Activated CD4-positive, alpha-beta memory T cell treated with anti-CD3 and anti-CD28 coated beads, Interleukin-2, amount 10 ng/mL, durations not matched to agents 7 days and 5 days (primary cell): ENCODE data around the gene PDIA4. TPM values are rescaled to one million over a fixed set of nuclear protein-coding genes. Genes with fewer than 3 reads are reported as not detected.

Experiments used
- CTCF ChIA-PET: fragments of 350-600 bp; sonication (Branson Sonifier 250); formaldehyde crosslinking; loops from one replicate; lab custom pipeline; 2021; ENCODE audit warnings: antibody characterized with exemption, inconsistent platforms; lab: Charles Lee
- POLR2A ChIA-PET: fragments of 350-600 bp; sonication (Branson Sonifier 250); formaldehyde crosslinking; loops from one replicate; lab custom pipeline; 2021; ENCODE audit warnings: antibody characterized with exemption; lab: Charles Lee
- DNase-seq: peaks from one replicate; pipeline ENCODE4 v3.0.0-alpha.2; 2020
- H3K27ac Mint-ChIP-seq: one replicate; pipeline ENCODE4 v1.8.0; 2021; ENCODE audit warnings: mild to moderate bottlenecking, mixed read lengths
- H3K27me3 Mint-ChIP-seq: one replicate; pipeline ENCODE4 v1.8.0; 2021; ENCODE audit warnings: mixed read lengths
- H3K36me3 Mint-ChIP-seq: one replicate; pipeline ENCODE4 v1.8.0; 2021; ENCODE audit warnings: low read depth, mixed read lengths
- H3K4me1 Mint-ChIP-seq: one replicate; pipeline ENCODE4 v1.8.0; 2021; ENCODE audit warnings: mixed read lengths
- H3K4me3 Mint-ChIP-seq: one replicate; pipeline ENCODE4 v1.8.0; 2021; ENCODE audit warnings: mild to moderate bottlenecking, mixed read lengths
- H3K9me3 Mint-ChIP-seq: one replicate; pipeline ENCODE4 v1.8.0; 2021; ENCODE audit warnings: mixed read lengths
- total RNA-seq, 2 experiments: library from RNA; stranded (reverse); gene quantifications; one replicate each; pipeline ENCODE4 v1.2.3, GENCODE V29; 2021

Gene PDIA4
- total RNA-seq, 2 experiments from 2014 or later: 108 TPM

- no peak overlapping the region for H3K27ac Mint-ChIP-seq
- ChIA-PET POLR2A (interaction anchor here (0.6 kb wide), 1 partner anchor 98 kb away, joined by 4 read pairs; no protein-coding TSS in a partner anchor), CTCF (interaction anchor here (1.3 to 1.8 kb wide), 3 partner anchors 56 to 138 kb away, joined by 3 to 12 read pairs (median 5); partner anchors contain the start of gene ZNF398)
- H3K9me3 Mint-ChIP-seq: no peaks in the 10 kb centered on the region
- no peak overlapping the region for H3K4me3 Mint-ChIP-seq
- DNase-seq: no peak
- no peaks in the 10 kb centered on the region for H3K27me3 Mint-ChIP-seq
- H3K36me3 Mint-ChIP-seq: peaks cover 66% of the 10 kb centered on the region
- H3K4me1 Mint-ChIP-seq: peaks cover 10% of the 10 kb centered on the region
Observed at GRCh38 chr7:149009527-149009926, 18.8 kb downstream of the PDIA4 start.

- Mint-ChIP-seq H3K9me3 (no peaks in the 10 kb centered on the region), H3K4me3 (no peak overlapping the region), H3K27me3 (no peaks in the 10 kb centered on the region), H3K36me3 (peaks cover 67% of the 10 kb centered on the region), H3K27ac (no peak overlapping the region), H3K4me1 (peaks cover 9% of the 10 kb centered on the region)
- no peak for DNase-seq
- POLR2A ChIA-PET: interaction anchor here (1.8 kb wide), 1 partner anchor 20 kb away, joined by 7 read pairs; no protein-coding TSS in a partner anchor
- CTCF ChIA-PET: interaction anchor here (0.8 to 3.5 kb wide), 7 partner anchors 11 to 85 kb away, joined by 3 to 72 read pairs (median 4); partner anchors contain the start of gene ZNF786
Observed at GRCh38 chr7:149007611-149008010, 20.7 kb downstream of the PDIA4 start.

DNA sequence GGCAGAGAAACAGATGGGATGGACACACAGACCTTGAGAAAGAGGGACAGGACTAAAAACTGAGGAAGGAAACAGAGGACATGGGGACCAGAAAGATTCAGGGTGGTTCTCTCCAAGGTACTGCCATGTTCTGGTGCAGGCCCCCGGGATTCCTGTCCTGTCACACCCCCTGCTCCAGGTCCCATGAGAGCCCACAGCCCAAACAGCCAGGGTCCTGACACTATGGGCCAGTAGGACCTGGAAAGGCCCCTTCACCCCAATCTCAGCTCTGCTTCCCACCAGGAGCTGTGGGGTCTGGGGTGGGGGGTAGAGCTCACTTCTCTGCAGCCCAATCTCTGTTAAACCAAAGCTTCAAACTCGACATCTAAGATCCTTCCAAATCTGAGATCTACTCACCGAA, 21.2 kb downstream of the PDIA4 start:
- Mint-ChIP-seq H3K4me3 (no peak overlapping the region), H3K27me3 (no peaks in the 10 kb centered on the region), H3K9me3 (no peaks in the 10 kb centered on the region), H3K4me1 (peaks cover 6% of the 10 kb centered on the region), H3K27ac (no peak overlapping the region), H3K36me3 (peaks cover 64% of the 10 kb centered on the region)
- ChIA-PET CTCF (interaction anchor here (0.6 to 3.5 kb wide), 10 partner anchors 11 to 115 kb away, joined by 3 to 72 read pairs (median 4); partner anchors contain the start of gene ZNF786), POLR2A (interaction anchor here (1.8 kb wide), 1 partner anchor 19 kb away, joined by 7 read pairs; no protein-coding TSS in a partner anchor)
- DNase-seq: no peak

- no peaks in the 10 kb centered on the region for H3K27me3 Mint-ChIP-seq
- peaks cover 58% of the 10 kb centered on the region for H3K36me3 Mint-ChIP-seq
- peaks cover 6% of the 10 kb centered on the region for H3K4me1 Mint-ChIP-seq
- H3K27ac Mint-ChIP-seq: no peak overlapping the region
- POLR2A ChIA-PET: interaction anchor here (0.8 to 1.8 kb wide), 4 partner anchors 18 to 59 kb away, joined by 3 to 10 read pairs (median 6); no protein-coding TSS in a partner anchor
- no peak overlapping the region for H3K4me3 Mint-ChIP-seq
- no peak for DNase-seq
- CTCF ChIA-PET: interaction anchor here (1.0 to 3.5 kb wide), 15 partner anchors 12 to 441 kb away, joined by 3 to 72 read pairs (median 5); partner anchors contain the start of genes PDIA4 and ZNF398
- no peaks in the 10 kb centered on the region for H3K9me3 Mint-ChIP-seq
Observed at GRCh38 chr7:149006345-149006725, 22.0 kb downstream of the PDIA4 start.

DNA sequence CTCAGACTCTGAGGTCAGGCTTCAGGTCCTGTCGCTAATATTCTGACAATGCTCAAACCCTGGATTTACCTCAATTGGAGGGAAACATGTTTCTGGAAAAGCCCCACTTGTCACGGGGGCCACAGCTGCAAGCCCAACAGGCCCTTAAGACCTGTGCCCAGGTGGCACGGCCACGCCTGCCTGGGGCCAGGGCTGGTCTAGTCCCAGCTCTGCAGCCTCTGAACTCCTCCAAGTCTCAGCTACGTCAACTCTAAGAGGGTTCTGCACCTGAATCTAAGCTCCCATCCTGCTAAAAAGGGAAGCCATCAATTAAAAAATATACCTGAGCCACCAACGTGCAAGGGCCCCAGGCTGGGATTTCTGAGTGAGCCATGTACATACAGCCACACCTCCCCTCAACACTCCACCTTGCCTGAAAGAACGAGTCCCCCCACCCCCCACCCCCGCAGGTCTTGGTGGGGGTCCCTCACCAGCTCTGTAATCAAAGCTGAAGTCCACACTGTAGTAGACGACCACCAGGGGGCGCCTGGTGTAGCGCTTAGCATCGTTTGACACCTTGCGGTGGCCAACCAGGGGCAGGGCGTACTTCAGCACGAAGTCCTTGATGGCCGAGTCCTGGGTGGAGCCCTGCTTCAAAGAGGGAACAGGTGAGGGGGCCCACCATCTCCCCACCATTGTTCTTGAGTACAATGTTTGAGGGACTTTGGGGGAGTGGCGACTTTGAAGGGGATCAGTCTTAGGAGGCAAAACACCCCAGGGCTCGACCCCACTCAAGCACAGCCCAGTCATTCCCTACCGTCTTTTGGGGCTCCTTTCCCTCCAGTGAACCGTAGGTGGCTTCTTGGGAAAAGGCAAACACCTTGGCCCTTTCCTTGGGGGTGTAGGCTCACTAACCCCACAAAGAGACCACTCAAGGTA, 22.6 kb downstream of the PDIA4 start:
- Mint-ChIP-seq H3K27ac (peak overlapping the region; percentile 64), H3K27me3 (no peaks in the 10 kb centered on the region), H3K36me3 (peaks cover 52% of the 10 kb centered on the region), H3K9me3 (no peaks in the 10 kb centered on the region), H3K4me3 (no peak overlapping the region), H3K4me1 (peaks cover 6% of the 10 kb centered on the region)
- peak; percentile 81 for DNase-seq
- POLR2A ChIA-PET: interaction anchor here (0.7 to 1.8 kb wide), 6 partner anchors 17 to 60 kb away, joined by 3 to 10 read pairs (median 3); partner anchors contain the start of gene PDIA4
- CTCF ChIA-PET: interaction anchor here (0.6 to 3.5 kb wide), 33 partner anchors 11 to 530 kb away, joined by 3 to 72 read pairs (median 4); partner anchors contain the start of genes PDIA4, ZNF398 and ZNF777

- ChIA-PET CTCF (interaction anchor here (0.7 to 3.5 kb wide), 28 partner anchors 12 to 531 kb away, joined by 3 to 72 read pairs (median 4); partner anchors contain the start of genes PDIA4, ZNF398 and ZNF777), POLR2A (interaction anchor here (0.7 to 1.8 kb wide), 5 partner anchors 16 to 61 kb away, joined by 3 to 10 read pairs (median 3); partner anchors contain the start of gene PDIA4)
- H3K36me3 Mint-ChIP-seq: peaks cover 47% of the 10 kb centered on the region
- H3K4me1 Mint-ChIP-seq: peaks cover 6% of the 10 kb centered on the region
- no peaks in the 10 kb centered on the region for H3K9me3 Mint-ChIP-seq
- no peaks in the 10 kb centered on the region for H3K27me3 Mint-ChIP-seq
- no peak for DNase-seq
- H3K27ac Mint-ChIP-seq: no peak overlapping the region
- no peak overlapping the region for H3K4me3 Mint-ChIP-seq
Observed at GRCh38 chr7:149004405-149005370, 23.6 kb downstream of the PDIA4 start.

DNA sequence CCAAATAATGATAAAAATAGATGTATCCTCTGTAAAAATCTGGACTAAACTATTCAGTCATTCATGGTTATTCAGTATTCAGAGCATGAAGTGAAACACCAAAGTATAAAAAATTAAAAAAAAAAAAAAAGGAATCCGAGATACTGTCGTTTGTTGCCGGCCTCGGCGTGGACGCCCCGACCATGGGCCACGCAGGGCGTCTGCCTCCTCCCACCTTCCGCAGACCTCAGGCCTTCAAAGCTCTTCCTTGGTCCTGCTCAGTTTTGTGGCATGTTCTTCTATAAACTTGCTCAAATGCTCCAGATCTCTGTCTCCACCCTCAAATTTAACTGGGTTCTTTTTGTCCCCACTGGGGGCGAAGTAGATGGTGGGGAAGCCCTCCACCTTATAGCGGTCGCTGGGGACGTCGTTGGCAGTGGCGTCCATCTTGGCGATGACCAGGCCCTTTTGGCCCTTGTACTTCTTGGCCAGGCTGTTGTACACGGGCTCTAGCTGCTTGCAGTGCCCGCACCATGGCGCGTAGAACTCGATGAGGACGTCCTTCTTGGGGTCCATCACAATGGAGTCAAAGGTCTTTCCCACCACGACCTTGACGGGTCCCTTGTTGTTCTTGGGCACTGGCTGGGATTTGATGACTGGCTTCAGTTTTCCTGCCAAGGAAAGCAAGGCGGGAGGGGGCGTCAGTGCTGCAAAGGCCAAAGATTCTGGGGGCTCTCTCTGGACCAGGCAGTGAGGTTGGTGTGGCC, 24.6 kb downstream of the PDIA4 start:
- Mint-ChIP-seq H3K27ac (no peak overlapping the region), H3K36me3 (peaks cover 39% of the 10 kb centered on the region), H3K4me1 (peaks cover 6% of the 10 kb centered on the region), H3K9me3 (no peaks in the 10 kb centered on the region), H3K4me3 (no peak overlapping the region), H3K27me3 (no peaks in the 10 kb centered on the region)
- DNase-seq: no peak
- ChIA-PET CTCF (interaction anchor here (1.0 to 1.3 kb wide), 3 partner anchors 13 to 62 kb away, joined by 3 to 6 read pairs (median 4); no protein-coding TSS in a partner anchor), POLR2A (no interaction called here)

- ChIA-PET CTCF (interaction anchor here (0.7 to 1.3 kb wide), 3 partner anchors 12 to 63 kb away, joined by 3 to 6 read pairs (median 4); no protein-coding TSS in a partner anchor), POLR2A (interaction anchor here (1.6 kb wide), 1 partner anchor 9 kb away, joined by 4 read pairs; no protein-coding TSS in a partner anchor)
- no peaks in the 10 kb centered on the region for H3K27me3 Mint-ChIP-seq
- H3K36me3 Mint-ChIP-seq: peaks cover 36% of the 10 kb centered on the region
- no peak overlapping the region for H3K4me3 Mint-ChIP-seq
- H3K27ac Mint-ChIP-seq: no peak overlapping the region
- peaks cover 6% of the 10 kb centered on the region for H3K4me1 Mint-ChIP-seq
- DNase-seq: no peak
- no peaks in the 10 kb centered on the region for H3K9me3 Mint-ChIP-seq
Observed at GRCh38 chr7:149003018-149003417, 25.3 kb downstream of the PDIA4 start.

- no peak overlapping the region for H3K4me3 Mint-ChIP-seq
- no peak for DNase-seq
- H3K4me1 Mint-ChIP-seq: peaks cover 6% of the 10 kb centered on the region
- H3K9me3 Mint-ChIP-seq: no peaks in the 10 kb centered on the region
- no peak overlapping the region for H3K27ac Mint-ChIP-seq
- ChIA-PET POLR2A (interaction anchor here (1.6 kb wide), 1 partner anchor 10 kb away, joined by 4 read pairs; no protein-coding TSS in a partner anchor), CTCF (interaction anchor here (0.7 to 1.3 kb wide), 3 partner anchors 12 to 63 kb away, joined by 3 to 6 read pairs (median 4); no protein-coding TSS in a partner anchor)
- H3K36me3 Mint-ChIP-seq: peaks cover 36% of the 10 kb centered on the region
- H3K27me3 Mint-ChIP-seq: no peaks in the 10 kb centered on the region
Observed at GRCh38 chr7:149002604-149003003, 25.7 kb downstream of the PDIA4 start.

DNA sequence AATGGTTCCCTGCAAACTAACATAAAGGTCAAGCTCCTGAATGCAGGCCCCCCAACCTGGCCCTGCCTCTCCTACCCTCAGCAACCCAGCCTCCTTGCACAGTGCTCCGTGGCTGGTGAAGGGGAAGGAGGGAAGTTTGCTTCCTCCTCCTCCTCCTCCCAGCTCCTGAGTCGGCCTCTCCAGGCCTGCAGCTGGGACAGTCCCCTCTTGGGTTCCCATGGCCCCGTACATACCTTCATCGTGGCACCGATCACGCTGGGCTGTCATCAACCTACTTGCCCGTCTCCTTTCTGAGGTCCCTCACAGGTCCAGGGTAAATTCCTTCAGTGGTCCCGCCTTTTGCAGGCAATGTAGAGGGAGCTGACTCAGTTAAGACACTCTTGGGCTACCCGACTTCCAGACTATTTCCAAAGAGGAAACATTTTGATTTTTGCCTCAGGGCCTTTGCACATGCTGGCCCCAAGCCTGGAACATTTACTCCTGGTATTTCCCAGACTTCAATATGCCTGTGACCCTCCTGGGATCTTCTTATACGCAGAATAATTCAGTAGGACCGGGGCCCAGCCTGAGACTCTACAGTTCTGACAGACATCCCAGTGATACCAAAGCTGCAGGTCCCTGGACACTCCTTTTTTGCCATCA, 26.8 kb downstream of the PDIA4 start:
- Mint-ChIP-seq H3K27me3 (no peaks in the 10 kb centered on the region), H3K4me1 (peaks cover 6% of the 10 kb centered on the region), H3K27ac (no peak overlapping the region), H3K9me3 (no peaks in the 10 kb centered on the region), H3K36me3 (peaks cover 26% of the 10 kb centered on the region), H3K4me3 (no peak overlapping the region)
- no peak for DNase-seq
- CTCF ChIA-PET: interaction anchor here (0.6 to 1.0 kb wide), 2 partner anchors 64 to 1839 kb away, joined by 3 read pairs; no protein-coding TSS in a partner anchor
- POLR2A ChIA-PET: interaction anchor here (0.7 to 1.6 kb wide), 2 partner anchors 11 to 14 kb away, joined by 3 to 4 read pairs; no protein-coding TSS in a partner anchor
